Stimulated activated CD4-positive, alpha-beta T cell treated with anti-CD3 and anti-CD28 coated beads, TNF-alpha, amount 100 ng/mL, for 4 hours (primary cell): ENCODE results near the gene CELSR3.

Experiments used
- DNase-seq, 3 experiments: peaks; one replicate each; pipeline ENCODE4 v3.0.0-alpha.2; 2020; ENCODE audit warnings: low read depth in 3 of 3

Gene CELSR3

GRCh38 chr3:48661501-48662144, 1.1 kb downstream of the CELSR3 start:
- DNase-seq: peak; percentile 49 to 57 (median 56)

GRCh38 chr3:48660800-48661400, 1.8 kb downstream of the CELSR3 start:
- DNase-seq: no peak

- DNase-seq: peak in 1 of 3 experiments; percentile 19
These were observed 5.8 kb downstream of the CELSR3 start for GRCh38 chr3:48656841-48657281.

GRCh38 chr3:48656061-48656840, 6.4 kb downstream of the CELSR3 start:
- DNase-seq: peak; percentile 77 to 84 (median 80)

GRCh38 chr3:48655606-48656005, 7.1 kb downstream of the CELSR3 start:
- peak in 2 of 3 experiments; percentile 59 for DNase-seq

- no peak for DNase-seq
These were observed 7.6 kb downstream of the CELSR3 start for GRCh38 chr3:48655063-48655462.

GRCh38 chr3:48652923-48653715, 9.6 kb downstream of the CELSR3 start:
- no peak for DNase-seq

- DNase-seq: no peak
These were observed 10.9 kb downstream of the CELSR3 start for GRCh38 chr3:48651771-48652170.

- DNase-seq: no peak
These were observed 12.0 kb downstream of the CELSR3 start for GRCh38 chr3:48650723-48651122.

GRCh38 chr3:48648188-48648850, 14.4 kb downstream of the CELSR3 start:
- no peak for DNase-seq

- no peak for DNase-seq
These were observed 15.0 kb downstream of the CELSR3 start for GRCh38 chr3:48647714-48648113.

- no peak for DNase-seq
These were observed 17.6 kb downstream of the CELSR3 start for GRCh38 chr3:48644898-48645760.

- DNase-seq: no peak
These were observed 20.1 kb downstream of the CELSR3 start for GRCh38 chr3:48642605-48643004.

- DNase-seq: no peak
These were observed 21.3 kb downstream of the CELSR3 start for GRCh38 chr3:48641396-48641795.

GRCh38 chr3:48639944-48640606, 22.6 kb downstream of the CELSR3 start:
- DNase-seq: no peak

- no peak for DNase-seq
These were observed 25.4 kb downstream of the CELSR3 start for GRCh38 chr3:48637305-48637704.

GRCh38 chr3:48636149-48636655, 26.5 kb downstream of the CELSR3 start:
- DNase-seq: no peak

- peak; percentile 84 to 89 (median 85) for DNase-seq
These were observed 27.3 kb downstream of the CELSR3 start, which contains the start of gene SLC26A6 for GRCh38 chr3:48635222-48636021. SLC26A6 (minus strand) TSS chr3:48635461; CDS start chr3:48635393, 68 bp downstream.
